Measurements from ENCODE around the gene HOXA4.

GRCh38 chr7:27091105-27091504 lies 39.5 kb downstream of the HOXA4 start:
- TF ChIP-seq POLR2A (IDR thresholded peaks at IDR 0.05), result no peak
- TF ChIP-seq EP300 (IDR thresholded peaks at IDR 0.05), result no peak
- no peak for TF ChIP-seq CTCF (IDR thresholded peaks at IDR 0.05)
